Activated T-cell treated with anti-CD3 and anti-CD28 coated beads for 1 hour (primary cell): Measurements from ENCODE around the gene ZNF853.

Experiments used
- DNase-seq: peaks from one replicate; pipeline ENCODE4 v3.0.0-alpha.2; 2020; ENCODE audit warnings: low read depth

ZNF853 gene

DNA sequence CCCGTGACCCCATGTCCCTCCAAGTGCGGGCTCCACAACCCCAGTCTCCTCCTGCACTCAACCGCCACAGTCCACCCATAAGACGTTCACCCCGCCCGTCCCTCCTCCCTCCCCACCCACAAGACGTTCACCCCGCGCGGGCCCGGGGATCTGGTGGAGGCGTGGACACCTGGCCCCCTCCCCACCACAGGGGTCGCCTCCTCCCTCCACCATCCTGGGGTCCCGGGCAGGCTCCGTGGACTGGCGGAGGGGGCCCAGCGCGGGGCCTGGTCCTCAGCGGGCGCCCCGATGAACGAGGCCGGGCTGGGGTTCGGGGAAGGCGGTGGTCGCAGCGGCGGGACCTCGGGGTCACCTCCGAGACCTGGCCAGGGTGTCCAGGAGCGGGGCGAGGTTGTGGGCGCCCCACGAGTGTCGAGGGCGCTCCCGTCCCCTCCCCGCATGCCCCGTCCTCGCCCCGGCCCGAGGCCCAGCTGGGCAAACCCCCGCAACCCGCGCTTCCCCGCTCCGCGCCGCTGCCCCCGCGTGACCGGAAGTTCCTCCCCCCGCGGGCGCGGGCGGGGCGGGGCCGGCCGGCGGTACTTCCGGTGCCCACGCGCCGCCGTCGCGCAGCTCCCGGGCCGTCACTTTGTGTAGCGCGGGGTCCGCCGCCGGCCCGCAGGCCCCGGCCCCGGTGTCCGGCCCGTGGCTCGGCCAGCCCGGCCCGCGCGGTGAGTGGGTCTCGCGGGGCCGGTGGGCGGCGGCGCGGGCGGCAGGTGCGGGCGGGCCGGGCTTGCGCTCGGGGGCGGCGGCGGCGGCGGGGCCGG, 21.5 kb downstream of the ZNF853 start, which contains the start of gene ZNF316:
TSS of gene ZNF316 (plus strand) at position 578 of the 803 bp plus-strand sequence. CDS start 5,092 bp downstream, outside the sequence.
- DNase-seq = peak; percentile 44

GRCh38 chr7:6637544-6638229, 22.3 kb downstream of the ZNF853 start:
- DNase-seq = peak; percentile 47

GRCh38 chr7:6639032-6639431, 23.6 kb downstream of the ZNF853 start:
- DNase-seq = no peak

GRCh38 chr7:6639627-6640026, 24.2 kb downstream of the ZNF853 start:
- no peak for DNase-seq

- DNase-seq = no peak
These were observed 24.9 kb downstream of the ZNF853 start for GRCh38 chr7:6640246-6640721.

DNA sequence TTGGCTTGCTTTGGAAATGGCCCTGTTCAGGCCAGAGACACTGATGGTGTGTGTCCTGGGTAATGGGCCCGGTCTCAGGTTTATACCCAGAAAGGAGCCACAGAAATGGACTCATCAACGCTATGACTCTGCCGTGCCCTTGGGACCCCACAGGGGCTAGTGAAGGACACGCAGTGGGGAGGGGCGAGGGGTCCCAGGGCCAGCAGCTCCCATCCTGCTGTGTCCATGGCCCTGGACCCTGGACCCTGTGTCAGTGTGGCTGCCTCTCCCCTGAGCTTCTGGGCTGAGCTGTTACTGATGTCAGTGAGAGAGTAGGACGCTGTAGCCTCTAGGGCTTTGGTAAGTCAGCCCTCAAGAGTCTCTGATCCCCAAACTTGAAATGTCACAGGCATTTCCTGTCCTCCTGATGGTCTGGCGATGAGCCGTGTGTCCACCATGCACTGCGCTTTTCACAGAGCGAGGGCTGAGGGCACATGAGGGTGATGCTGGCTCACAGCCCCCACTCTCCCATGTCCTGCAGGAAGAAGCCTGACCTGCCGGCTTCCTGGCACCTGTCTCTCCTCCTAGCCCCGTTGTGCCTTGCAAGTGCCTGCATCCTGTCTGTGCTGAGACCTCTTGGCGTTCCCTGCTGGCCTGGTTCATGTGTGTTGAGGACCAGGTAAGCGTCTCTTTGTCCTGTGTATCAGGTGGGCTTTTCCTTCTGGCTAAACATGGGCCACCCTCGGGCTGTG, 26.1 kb downstream of the ZNF853 start:
- no peak for DNase-seq

DNA sequence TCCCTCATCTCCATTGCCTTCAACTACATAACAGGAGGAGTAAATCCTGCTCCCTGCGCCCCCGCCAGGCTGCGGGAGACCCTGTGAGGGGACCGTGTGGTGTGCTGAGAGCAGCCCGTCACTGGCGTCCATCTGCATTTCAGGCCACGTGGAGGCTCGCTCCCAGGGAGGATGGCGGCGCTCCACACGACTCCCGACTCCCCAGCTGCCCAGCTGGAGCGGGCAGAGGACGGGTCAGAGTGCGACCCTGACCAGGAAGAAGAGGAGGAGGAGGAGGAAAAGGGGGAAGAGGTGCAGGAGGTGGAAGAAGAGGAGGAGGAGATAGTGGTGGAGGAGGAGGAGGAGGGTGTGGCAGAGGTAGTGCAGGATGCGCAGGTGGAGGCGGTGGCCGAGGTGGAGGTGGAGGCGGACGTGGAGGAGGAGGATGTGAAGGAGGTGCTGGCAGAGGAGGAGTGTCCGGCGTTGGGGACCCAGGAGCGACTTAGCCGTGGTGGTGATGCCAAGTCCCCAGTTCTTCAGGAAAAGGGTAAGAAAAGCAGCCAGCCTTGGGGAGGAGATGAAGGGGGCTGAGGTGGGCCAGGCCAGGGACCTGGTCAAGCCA, 26.9 kb downstream of the ZNF853 start:
- no peak for DNase-seq

- DNase-seq = no peak
These were observed 27.6 kb downstream of the ZNF853 start for GRCh38 chr7:6642861-6643640.

- DNase-seq = no peak
These were observed 28.7 kb downstream of the ZNF853 start for GRCh38 chr7:6643915-6644625.

GRCh38 chr7:6644728-6645127, 29.3 kb downstream of the ZNF853 start:
- no peak for DNase-seq

DNA sequence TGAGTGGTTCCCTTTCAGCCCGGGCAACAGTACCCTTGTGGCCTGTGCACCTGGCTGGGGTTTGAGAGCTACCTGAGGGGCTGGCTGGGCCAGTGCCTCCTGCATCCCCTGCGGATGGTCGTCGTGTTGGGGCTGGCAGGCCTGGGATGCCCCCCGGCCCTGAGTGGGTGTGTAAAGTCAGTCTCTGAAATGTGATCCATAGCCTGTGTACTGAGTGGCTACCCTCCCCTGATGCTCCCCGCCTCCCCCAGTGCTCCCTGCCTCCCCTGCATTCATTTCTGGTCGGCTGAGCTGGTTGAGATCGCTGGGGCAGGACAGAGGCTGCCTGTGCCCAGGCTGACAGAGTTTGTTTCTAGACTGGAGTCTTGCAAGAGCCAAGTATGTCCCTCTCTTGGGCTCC, 31.1 kb downstream of the ZNF853 start:
- no peak for DNase-seq

GRCh38 chr7:6647080-6647479, 31.7 kb downstream of the ZNF853 start:
- no peak for DNase-seq

DNA sequence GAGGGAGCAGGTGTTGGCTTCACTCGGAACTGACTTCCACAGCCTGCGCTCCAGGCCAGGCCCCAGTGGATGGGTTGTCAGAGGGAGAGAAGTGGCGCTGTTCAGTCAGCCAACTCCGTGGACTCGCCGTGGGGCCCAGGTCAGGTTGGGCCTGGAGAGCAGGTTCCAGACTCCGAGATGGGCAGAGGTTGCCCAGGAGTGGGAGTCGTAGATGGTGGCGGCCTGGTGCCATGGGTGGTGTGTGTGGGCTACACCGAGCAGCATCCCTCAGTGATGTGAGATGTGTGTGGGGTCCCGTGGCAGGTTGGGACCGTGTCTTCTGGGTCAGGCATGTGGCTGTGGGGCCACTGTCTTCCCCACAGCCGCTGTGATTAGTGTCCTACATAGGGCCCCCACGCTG, 32.1 kb downstream of the ZNF853 start:
- DNase-seq = no peak

GRCh38 chr7:6648066-6648814, 32.8 kb downstream of the ZNF853 start:
- DNase-seq = no peak

GRCh38 chr7:6648815-6649104, 33.4 kb downstream of the ZNF853 start:
- no peak for DNase-seq

DNA sequence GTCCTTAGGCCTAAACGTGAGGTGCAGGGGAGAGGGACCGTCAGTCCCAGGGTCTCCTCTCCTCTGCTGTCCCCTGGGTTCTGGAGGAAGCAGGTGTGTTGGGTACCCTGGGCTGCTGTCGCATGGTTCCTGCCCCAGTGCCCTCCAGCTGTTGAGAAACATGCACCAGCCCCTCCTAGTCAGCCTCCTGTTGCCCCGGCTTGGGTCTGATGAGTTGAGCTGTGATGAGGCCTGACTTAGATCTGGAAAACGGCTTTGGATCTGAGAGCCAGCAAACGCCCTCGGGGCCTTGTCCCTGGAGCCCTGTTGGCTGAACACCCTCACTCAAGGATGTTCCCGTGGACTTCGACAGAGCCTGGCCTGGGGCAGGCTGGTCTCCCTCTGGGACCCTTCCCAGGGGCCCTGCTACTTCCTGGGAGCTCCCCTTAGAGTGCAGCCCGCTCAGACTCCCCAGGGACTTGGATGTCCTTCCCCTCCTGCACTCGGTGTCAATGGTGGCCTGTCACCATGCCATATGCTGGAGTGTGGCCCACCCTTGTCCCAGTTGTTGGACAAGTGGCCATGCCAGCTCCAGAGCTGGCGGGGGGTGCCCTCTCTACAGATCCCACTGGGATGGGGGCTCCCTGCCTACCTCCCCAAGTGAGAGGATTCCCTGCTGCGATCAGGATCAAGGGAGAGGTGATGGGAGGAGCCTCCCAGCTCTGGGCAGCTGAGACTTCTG, 34.0 kb downstream of the ZNF853 start:
- no peak for DNase-seq

DNA sequence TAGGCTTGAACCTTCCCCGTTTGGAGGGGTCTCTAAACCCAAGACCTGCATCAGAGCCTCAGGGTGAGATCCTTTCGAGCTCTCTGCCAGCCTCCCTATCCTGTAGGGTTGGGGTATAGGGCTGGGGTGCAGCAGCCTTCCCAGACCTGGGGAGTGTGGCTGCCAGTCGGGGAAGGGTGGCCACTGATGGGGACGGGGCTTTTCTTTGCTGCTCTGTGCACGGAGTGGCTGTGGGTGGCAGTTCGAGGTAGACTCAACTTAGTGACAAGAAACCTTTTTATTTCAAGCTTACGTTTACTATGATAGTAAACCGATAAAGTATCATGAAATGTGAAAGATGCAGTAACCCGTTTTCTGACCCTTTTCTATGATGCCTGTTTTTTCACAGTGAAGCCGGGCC, 34.7 kb downstream of the ZNF853 start:
- DNase-seq = no peak

- no peak for DNase-seq
These were observed 35.2 kb downstream of the ZNF853 start for GRCh38 chr7:6650521-6651011.

- no peak for DNase-seq
These were observed 36.5 kb downstream of the ZNF853 start for GRCh38 chr7:6651851-6652445.
